Right lobe of liver (tissue), 4 donors: ENCODE data around the gene IRF2.

ENCODE experiments used
- POLR2A ChIP-seq: fragments of 450-650 bp; IDR thresholded peaks from one replicate; pipeline ENCODE4 v1.6.1; 2017; ENCODE audit warnings: antibody characterized with exemption, mild to moderate bottlenecking
- TF ChIP-seq, protein P1 (sequence below), 4 donors: fragments of 200-600 bp in 3 of 4; fragments of 450-650 bp in 1 of 4; IDR thresholded peaks; one replicate each; pipeline versions ENCODE4 v1.5.1 to v1.8.0; 2016 to 2022; ENCODE audit warnings: antibody characterized with exemption in 4 of 4, mild to moderate bottlenecking in 2 of 4
- donor health status: DM: no; HTN: no; CAD: no.
- donor health status: DM: no; HTN: no; CAD: no.
- donor health status: DM: no; HTN: yes; CAD: no.

DNA sequence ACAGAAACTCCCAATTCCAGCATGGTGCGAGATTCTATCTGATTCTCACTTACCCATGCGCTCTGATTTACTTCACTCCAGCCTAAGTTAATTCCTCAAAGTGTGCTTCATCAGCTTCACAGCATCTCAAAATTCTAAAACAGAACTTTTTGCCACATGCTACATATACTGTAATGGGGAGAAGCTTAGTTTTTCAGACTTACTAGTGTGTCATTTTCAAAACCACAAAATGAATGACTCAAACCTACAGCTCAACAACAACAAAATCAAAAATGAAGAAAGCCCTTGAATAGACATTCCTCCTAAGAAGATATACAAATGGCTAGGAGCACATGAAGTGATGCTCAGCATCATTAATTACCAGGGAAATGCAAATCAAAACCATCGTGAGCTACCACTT, 14.9 kb downstream of the IRF2 start:
- TF ChIP-seq, protein P1, sequence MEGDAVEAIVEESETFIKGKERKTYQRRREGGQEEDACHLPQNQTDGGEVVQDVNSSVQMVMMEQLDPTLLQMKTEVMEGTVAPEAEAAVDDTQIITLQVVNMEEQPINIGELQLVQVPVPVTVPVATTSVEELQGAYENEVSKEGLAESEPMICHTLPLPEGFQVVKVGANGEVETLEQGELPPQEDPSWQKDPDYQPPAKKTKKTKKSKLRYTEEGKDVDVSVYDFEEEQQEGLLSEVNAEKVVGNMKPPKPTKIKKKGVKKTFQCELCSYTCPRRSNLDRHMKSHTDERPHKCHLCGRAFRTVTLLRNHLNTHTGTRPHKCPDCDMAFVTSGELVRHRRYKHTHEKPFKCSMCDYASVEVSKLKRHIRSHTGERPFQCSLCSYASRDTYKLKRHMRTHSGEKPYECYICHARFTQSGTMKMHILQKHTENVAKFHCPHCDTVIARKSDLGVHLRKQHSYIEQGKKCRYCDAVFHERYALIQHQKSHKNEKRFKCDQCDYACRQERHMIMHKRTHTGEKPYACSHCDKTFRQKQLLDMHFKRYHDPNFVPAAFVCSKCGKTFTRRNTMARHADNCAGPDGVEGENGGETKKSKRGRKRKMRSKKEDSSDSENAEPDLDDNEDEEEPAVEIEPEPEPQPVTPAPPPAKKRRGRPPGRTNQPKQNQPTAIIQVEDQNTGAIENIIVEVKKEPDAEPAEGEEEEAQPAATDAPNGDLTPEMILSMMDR (IDR thresholded peaks at IDR 0.05) = no peak
- no peak for TF ChIP-seq POLR2A
